ENCODE measurements around the gene SDC4. TPM values are rescaled to one million over a fixed set of nuclear protein-coding genes. Genes with fewer than 3 reads are reported as not detected.

The SDC4 gene
- total and polyA plus RNA-seq, 9 of the 15 experiments (the other 6 are each of a cell fraction or from before 2014, with no cell fraction given): 2.1 to 10.7 (median 6.3) TPM

DNA sequence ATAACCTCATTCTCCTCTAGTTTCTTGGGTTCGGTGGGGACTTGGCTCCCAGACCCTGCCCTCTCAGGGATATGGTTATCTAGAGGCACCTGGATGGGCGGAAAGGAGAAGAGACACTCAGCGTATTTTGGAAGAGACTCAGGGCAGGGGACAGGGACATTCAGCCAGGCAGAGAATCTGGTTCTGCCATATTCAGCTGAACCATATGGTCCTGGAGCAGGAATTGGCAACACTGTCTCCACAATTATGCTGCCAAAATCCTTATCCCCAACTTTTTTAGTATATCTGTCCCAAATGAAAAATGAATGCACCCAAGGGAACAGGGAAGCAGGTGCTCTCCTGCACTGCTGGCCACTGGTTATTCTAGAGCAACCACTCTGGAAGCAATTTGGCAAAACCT is 17.7 kb downstream of the SDC4 start:
- ChIA-PET CTCF (ENCODE audit: low intra/inter-chr PET ratio) (no interaction called here), POLR2A (interaction anchor here (0.9 kb wide), 1 partner anchor 15 kb away, joined by 3 read pairs; no protein-coding TSS in a partner anchor)
- Histone ChIP-seq H3K9me3 (replicated peaks; ENCODE audit: control insufficient read depth, insufficient read depth, low read depth, low read length) (no peaks in the 10 kb centered on the region), H4K20me1 (replicated peaks; ENCODE audit: control insufficient read depth, insufficient read depth, low read length) (no peaks in the 10 kb centered on the region), H3K9me1 (ENCODE audit: control insufficient read depth, insufficient read depth, low read length) (no peaks in the 10 kb centered on the region), H3K79me2 (ENCODE audit: control insufficient read depth, insufficient read depth, low read length) (no peaks in the 10 kb centered on the region), H3K27ac (ENCODE audit: extremely low read depth, low read depth, low read length) (no peak overlapping the region), H3K27me3 (ENCODE audit: control insufficient read depth in 2 of 2, insufficient read depth in 2 of 2, low read length in 2 of 2) (no peaks in the 10 kb centered on the region), H3K4me2 (ENCODE audit: insufficient read depth, low read length) (no peak overlapping the region), H3K4me3 (no peak overlapping the region), H2AFZ (ENCODE audit: low read depth, low read length) (no peak overlapping the region), H3K4me1 (replicated peaks in 1 of 2; ENCODE audit: control insufficient read depth in 2 of 2, insufficient read depth in 2 of 2, low read length in 2 of 2) (no peaks in the 10 kb centered on the region), H3K36me3 (ENCODE audit: control insufficient read depth, insufficient read depth, low read length) (peaks cover 21% of the 10 kb centered on the region; the same call in 2 of the 3 replicates), H3K9ac (ENCODE audit: insufficient read depth in 1 of 2, low read depth in 2 of 2, low read length in 2 of 2) (no peak overlapping the region)
- TF ChIP-seq EHMT2 (IDR thresholded peaks at IDR 0.05) (no peak), ZNF780A (CRISPR knock-in tag; IDR thresholded peaks at IDR 0.05) (no peak), KAT8 (IDR thresholded peaks at IDR 0.05; ENCODE audit: low read depth) (no peak), HDAC3 (IDR thresholded peaks at IDR 0.05; ENCODE audit: borderline replicate concordance, partially characterized antibody) (no peak), PRPF4 (IDR thresholded peaks at IDR 0.05; ENCODE audit: insufficient read depth, low read depth, low read length, poor library complexity, severe bottlenecking) (no peak), ZNF174 (CRISPR knock-in tag; IDR thresholded peaks at IDR 0.05) (no peak)
- TF ChIP-seq, protein P1, sequence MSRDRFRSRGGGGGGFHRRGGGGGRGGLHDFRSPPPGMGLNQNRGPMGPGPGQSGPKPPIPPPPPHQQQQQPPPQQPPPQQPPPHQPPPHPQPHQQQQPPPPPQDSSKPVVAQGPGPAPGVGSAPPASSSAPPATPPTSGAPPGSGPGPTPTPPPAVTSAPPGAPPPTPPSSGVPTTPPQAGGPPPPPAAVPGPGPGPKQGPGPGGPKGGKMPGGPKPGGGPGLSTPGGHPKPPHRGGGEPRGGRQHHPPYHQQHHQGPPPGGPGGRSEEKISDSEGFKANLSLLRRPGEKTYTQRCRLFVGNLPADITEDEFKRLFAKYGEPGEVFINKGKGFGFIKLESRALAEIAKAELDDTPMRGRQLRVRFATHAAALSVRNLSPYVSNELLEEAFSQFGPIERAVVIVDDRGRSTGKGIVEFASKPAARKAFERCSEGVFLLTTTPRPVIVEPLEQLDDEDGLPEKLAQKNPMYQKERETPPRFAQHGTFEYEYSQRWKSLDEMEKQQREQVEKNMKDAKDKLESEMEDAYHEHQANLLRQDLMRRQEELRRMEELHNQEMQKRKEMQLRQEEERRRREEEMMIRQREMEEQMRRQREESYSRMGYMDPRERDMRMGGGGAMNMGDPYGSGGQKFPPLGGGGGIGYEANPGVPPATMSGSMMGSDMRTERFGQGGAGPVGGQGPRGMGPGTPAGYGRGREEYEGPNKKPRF (IDR thresholded peaks at IDR 0.05; ENCODE audit: low read depth, low read length): no peak
- DNase-seq (ENCODE audit: extremely low read depth in 1 of 4, low spot score in 3 of 4): no peak
- no peak for ATAC-seq
- in situ Hi-C loops (cut with MboI): no loop called here
- intact Hi-C loops (cut with micrococcal nuclease): no loop called here
- BruUV-seq (replicated peaks): no TSS peak
- no peak for FAIRE-seq
- WGBS (ENCODE audit: insufficient coverage, low coverage, missing lambda C conversion rate): 96% methylated on average over 3 of the region's 3 CpGs

Measured in K562 (cell line).